K562 (cell line): ENCODE data around the gene CCNL2. TPM values are rescaled to one million over a fixed set of nuclear protein-coding genes. Genes with fewer than 3 reads are reported as not detected.

ENCODE experiments used
- ATF1 ChIP-seq, 2 experiments: fragments of 450-650 bp in 1 of 2; IDR thresholded peaks; 2 replicates each; pipeline ENCODE4 v1.6.1; 2016; ENCODE audit warnings: missing compliant biosample characterization in 1 of 2, missing genetic modification characterization in 1 of 2
- CCNT2 ChIP-seq: IDR thresholded peaks from 2 replicates; pipeline ENCODE4 v1.6.1; 2011; ENCODE audit warnings: borderline replicate concordance, low read depth, mild to moderate bottlenecking, moderate library complexity, mixed read lengths, low read length; ENCODE audit not compliant: insufficient read length; ENCODE audit errors: extremely low read depth
- ERF ChIP-seq: fragments of 450-650 bp; formaldehyde crosslinking; IDR thresholded peaks from 2 replicates; pipeline ENCODE4 v1.4.0; 2020; ENCODE audit warnings: mild to moderate bottlenecking, mixed read lengths
- GATA2 ChIP-seq: sonication (generic); formaldehyde crosslinking; IDR thresholded peaks from 2 replicates; pipeline ENCODE4 v1.4.0; 2020; ENCODE audit warnings: mild to moderate bottlenecking, missing genetic modification reagents
- HDAC8 ChIP-seq: fragments of 450-650 bp; IDR thresholded peaks from 2 replicates; pipeline ENCODE4 v1.6.1; 2016; ENCODE audit warnings: mild to moderate bottlenecking, missing genetic modification characterization, moderate library complexity, missing compliant biosample characterization
- HNRNPLL ChIP-seq: fragments of 200-400 bp; formaldehyde crosslinking; IDR thresholded peaks from 2 replicates; pipeline ENCODE4 v1.6.1; 2017; ENCODE audit warnings: low read length, low read depth, mild to moderate bottlenecking; ENCODE audit not compliant: poor library complexity, severe bottlenecking
- JUNB ChIP-seq: fragments of 450-650 bp; formaldehyde crosslinking; conservative IDR thresholded peaks from 2 replicates; pipeline ENCODE4 v1.4.0; 2020; ENCODE audit warnings: mild to moderate bottlenecking
- MAFK ChIP-seq: IDR thresholded peaks from 2 replicates; pipeline ENCODE4 v1.6.1; 2011; ENCODE audit warnings: low read length, improper control_type of control experiment
- POLR2B ChIP-seq: fragments of 450-650 bp; IDR thresholded peaks from 2 replicates; pipeline ENCODE4 v1.6.1; 2018; ENCODE audit warnings: low read depth; ENCODE audit not compliant: partially characterized antibody
- ZBTB1 ChIP-seq: sonication (generic); formaldehyde crosslinking; IDR thresholded peaks from 2 replicates; pipeline ENCODE4 v1.8.1; 2023; ENCODE audit warnings: missing genetic modification reagents, low read depth, mild to moderate bottlenecking, borderline replicate concordance
- ZBTB7A ChIP-seq: IDR thresholded peaks from 2 replicates; pipeline ENCODE4 v1.6.1; 2011; ENCODE audit warnings: low read depth, mild to moderate bottlenecking, low read length, moderate library complexity, borderline replicate concordance; ENCODE audit not compliant: control insufficient read depth
- ZKSCAN1 ChIP-seq: fragments of 150-350 bp; IDR thresholded peaks from 2 replicates; pipeline ENCODE4 v1.6.1; 2016; ENCODE audit warnings: low read depth, low read length
- polyA plus RNA-seq, 8 experiments: library from polyadenylated mRNA; depleted of rRNA in 4 of 8; stranded (reverse) in 5 of 8; unstranded in 3 of 8; fragments of >200 nt; fragmentation: Nextera tagmentation in 2 of 8; fragmentation: Illumina TruSeq in 1 of 8; extraction: Ambion mirVana in 2 of 8; extraction: Trizol in 1 of 8; gene quantifications; 2 replicates each; pipeline versions ENCODE4 v1.2.1 to v1.2.3, GENCODE V29; 2011 to 2014; ENCODE audit warnings: inconsistent platforms in 1 of 8, missing spikeins in 1 of 8
- total RNA-seq, 7 experiments: library from RNA; depleted of rRNA in 6 of 7; stranded (reverse); fragments of >200 nt in 6 of 7; fragmentation: Illumina TruSeq in 2 of 7; extraction: Trizol in 2 of 7; gene quantifications; 2 replicates each; pipeline versions ENCODE4 v1.2.1 to v1.2.3, GENCODE V29; 2011 to 2021; ENCODE audit warnings: low replicate concordance in 1 of 7
- TF ChIP-seq, protein P1 (sequence below): fragments of 450-650 bp; IDR thresholded peaks from 2 replicates; pipeline ENCODE4 v1.6.1; 2016; ENCODE audit warnings: mild to moderate bottlenecking, moderate library complexity
- TF ChIP-seq, protein P2 (sequence below): sonication (generic); formaldehyde crosslinking; IDR thresholded peaks from 2 replicates; pipeline ENCODE4 v1.8.1; 2023; ENCODE audit warnings: mild to moderate bottlenecking, missing genetic modification reagents

Gene CCNL2
- total and polyA plus RNA-seq, 9 of the 15 experiments (the other 6 are each of a cell fraction or from before 2014, with no cell fraction given): 2.8 to 287 (median 94.5) TPM

DNA sequence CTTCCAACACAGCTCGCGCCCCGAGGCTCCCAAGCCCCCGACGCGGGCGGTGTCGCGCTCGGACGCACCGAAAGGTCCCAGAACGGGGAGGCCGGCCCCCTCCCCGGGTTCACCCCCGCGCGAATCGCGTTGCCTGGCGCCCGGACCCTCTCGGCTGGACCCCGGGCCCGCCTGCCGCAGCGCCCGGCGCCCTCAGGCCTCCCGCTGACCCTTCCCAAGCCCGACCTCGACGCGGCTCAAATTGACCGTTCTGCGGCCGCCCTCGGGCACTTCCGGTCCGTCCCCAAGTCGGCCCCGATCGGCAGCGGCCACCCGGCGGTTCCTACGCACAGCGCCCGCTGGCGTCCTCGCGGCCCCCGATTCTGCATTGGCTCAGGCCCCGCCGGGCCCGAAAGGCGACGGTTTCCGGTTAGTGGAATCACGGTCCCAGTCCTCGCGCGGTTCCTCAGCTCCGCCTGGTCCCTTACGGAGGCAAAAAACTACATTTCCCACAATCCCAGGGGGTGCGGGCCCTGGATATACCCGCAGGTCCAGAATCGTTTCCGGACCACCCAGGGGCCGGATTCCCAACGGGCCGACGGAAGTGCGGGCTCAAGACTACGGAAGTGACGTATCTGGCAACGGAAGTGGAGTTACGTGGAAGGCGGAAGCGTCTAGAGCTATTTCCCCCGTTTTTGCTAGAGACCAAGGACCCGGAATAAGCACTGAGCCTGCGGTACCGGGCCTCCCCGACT is 24.0 kb downstream of the CCNL2 start, which contains the start of gene AURKAIP1 (continued):
- TF ChIP-seq, protein P1, sequence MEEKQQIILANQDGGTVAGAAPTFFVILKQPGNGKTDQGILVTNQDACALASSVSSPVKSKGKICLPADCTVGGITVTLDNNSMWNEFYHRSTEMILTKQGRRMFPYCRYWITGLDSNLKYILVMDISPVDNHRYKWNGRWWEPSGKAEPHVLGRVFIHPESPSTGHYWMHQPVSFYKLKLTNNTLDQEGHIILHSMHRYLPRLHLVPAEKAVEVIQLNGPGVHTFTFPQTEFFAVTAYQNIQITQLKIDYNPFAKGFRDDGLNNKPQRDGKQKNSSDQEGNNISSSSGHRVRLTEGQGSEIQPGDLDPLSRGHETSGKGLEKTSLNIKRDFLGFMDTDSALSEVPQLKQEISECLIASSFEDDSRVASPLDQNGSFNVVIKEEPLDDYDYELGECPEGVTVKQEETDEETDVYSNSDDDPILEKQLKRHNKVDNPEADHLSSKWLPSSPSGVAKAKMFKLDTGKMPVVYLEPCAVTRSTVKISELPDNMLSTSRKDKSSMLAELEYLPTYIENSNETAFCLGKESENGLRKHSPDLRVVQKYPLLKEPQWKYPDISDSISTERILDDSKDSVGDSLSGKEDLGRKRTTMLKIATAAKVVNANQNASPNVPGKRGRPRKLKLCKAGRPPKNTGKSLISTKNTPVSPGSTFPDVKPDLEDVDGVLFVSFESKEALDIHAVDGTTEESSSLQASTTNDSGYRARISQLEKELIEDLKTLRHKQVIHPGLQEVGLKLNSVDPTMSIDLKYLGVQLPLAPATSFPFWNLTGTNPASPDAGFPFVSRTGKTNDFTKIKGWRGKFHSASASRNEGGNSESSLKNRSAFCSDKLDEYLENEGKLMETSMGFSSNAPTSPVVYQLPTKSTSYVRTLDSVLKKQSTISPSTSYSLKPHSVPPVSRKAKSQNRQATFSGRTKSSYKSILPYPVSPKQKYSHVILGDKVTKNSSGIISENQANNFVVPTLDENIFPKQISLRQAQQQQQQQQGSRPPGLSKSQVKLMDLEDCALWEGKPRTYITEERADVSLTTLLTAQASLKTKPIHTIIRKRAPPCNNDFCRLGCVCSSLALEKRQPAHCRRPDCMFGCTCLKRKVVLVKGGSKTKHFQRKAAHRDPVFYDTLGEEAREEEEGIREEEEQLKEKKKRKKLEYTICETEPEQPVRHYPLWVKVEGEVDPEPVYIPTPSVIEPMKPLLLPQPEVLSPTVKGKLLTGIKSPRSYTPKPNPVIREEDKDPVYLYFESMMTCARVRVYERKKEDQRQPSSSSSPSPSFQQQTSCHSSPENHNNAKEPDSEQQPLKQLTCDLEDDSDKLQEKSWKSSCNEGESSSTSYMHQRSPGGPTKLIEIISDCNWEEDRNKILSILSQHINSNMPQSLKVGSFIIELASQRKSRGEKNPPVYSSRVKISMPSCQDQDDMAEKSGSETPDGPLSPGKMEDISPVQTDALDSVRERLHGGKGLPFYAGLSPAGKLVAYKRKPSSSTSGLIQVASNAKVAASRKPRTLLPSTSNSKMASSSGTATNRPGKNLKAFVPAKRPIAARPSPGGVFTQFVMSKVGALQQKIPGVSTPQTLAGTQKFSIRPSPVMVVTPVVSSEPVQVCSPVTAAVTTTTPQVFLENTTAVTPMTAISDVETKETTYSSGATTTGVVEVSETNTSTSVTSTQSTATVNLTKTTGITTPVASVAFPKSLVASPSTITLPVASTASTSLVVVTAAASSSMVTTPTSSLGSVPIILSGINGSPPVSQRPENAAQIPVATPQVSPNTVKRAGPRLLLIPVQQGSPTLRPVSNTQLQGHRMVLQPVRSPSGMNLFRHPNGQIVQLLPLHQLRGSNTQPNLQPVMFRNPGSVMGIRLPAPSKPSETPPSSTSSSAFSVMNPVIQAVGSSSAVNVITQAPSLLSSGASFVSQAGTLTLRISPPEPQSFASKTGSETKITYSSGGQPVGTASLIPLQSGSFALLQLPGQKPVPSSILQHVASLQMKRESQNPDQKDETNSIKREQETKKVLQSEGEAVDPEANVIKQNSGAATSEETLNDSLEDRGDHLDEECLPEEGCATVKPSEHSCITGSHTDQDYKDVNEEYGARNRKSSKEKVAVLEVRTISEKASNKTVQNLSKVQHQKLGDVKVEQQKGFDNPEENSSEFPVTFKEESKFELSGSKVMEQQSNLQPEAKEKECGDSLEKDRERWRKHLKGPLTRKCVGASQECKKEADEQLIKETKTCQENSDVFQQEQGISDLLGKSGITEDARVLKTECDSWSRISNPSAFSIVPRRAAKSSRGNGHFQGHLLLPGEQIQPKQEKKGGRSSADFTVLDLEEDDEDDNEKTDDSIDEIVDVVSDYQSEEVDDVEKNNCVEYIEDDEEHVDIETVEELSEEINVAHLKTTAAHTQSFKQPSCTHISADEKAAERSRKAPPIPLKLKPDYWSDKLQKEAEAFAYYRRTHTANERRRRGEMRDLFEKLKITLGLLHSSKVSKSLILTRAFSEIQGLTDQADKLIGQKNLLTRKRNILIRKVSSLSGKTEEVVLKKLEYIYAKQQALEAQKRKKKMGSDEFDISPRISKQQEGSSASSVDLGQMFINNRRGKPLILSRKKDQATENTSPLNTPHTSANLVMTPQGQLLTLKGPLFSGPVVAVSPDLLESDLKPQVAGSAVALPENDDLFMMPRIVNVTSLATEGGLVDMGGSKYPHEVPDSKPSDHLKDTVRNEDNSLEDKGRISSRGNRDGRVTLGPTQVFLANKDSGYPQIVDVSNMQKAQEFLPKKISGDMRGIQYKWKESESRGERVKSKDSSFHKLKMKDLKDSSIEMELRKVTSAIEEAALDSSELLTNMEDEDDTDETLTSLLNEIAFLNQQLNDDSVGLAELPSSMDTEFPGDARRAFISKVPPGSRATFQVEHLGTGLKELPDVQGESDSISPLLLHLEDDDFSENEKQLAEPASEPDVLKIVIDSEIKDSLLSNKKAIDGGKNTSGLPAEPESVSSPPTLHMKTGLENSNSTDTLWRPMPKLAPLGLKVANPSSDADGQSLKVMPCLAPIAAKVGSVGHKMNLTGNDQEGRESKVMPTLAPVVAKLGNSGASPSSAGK: no peak
- TF ChIP-seq ATF1 (CRISPR knock-in tag; IDR thresholded peaks at IDR 0.05) (peak; percentile 65), ATF1 (tag; IDR thresholded peaks at IDR 0.05) (peak; percentile 98), POLR2B (peak; percentile 7), ZBTB7A (peak; percentile 89), ZKSCAN1 (peak; percentile 88), ERF (peak; percentile 80), JUNB (CRISPR knock-in tag) (no peak), CCNT2 (peak; percentile 93), HNRNPLL (peak; percentile 96), MAFK (0 out of 2 replicates have a peak, but pooled peaks have one; percentile 20), HDAC8 (peak; percentile 70; the same call in 1 of the 2 replicates), GATA2 (CRISPR knock-in tag) (no peak), ZBTB1 (peak; percentile 83)
- TF ChIP-seq, protein P2, sequence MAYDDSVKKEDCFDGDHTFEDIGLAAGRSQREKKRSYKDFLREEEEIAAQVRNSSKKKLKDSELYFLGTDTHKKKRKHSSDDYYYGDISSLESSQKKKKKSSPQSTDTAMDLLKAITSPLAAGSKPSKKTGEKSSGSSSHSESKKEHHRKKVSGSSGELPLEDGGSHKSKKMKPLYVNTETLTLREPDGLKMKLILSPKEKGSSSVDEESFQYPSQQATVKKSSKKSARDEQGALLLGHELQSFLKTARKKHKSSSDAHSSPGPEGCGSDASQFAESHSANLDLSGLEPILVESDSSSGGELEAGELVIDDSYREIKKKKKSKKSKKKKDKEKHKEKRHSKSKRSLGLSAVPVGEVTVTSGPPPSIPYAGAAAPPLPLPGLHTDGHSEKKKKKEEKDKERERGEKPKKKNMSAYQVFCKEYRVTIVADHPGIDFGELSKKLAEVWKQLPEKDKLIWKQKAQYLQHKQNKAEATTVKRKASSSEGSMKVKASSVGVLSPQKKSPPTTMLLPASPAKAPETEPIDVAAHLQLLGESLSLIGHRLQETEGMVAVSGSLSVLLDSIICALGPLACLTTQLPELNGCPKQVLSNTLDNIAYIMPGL (CRISPR knock-in tag): peak; percentile 98
